GM19324 (cell line): ENCODE measurements around the gene AHRR.

Experiments
- ATAC-seq: cut with Tn5 transposase; IDR thresholded peaks from one replicate; pipeline ENCODE4 v1.9.1; 2021; ENCODE audit warnings: mild to moderate bottlenecking, moderate library complexity; ENCODE audit not compliant: unreplicated experiment, low FRiP score

Gene AHRR

GRCh38 chr5:435961-436640, 114.6 kb downstream of the AHRR start:
- ATAC-seq = no peak

GRCh38 chr5:436641-436975, 115.1 kb downstream of the AHRR start:
- ATAC-seq = no peak

- ATAC-seq = no peak
Observed at GRCh38 chr5:437281-437771, 115.8 kb downstream of the AHRR start.

GRCh38 chr5:438481-438981, 117.0 kb downstream of the AHRR start:
- ATAC-seq = no peak

GRCh38 chr5:439181-439580, 117.7 kb downstream of the AHRR start:
- ATAC-seq = no peak

- ATAC-seq = no peak
Observed at GRCh38 chr5:439636-440035, 118.1 kb downstream of the AHRR start.

- no peak for ATAC-seq
Observed at GRCh38 chr5:440401-441201, 119.1 kb downstream of the AHRR start.

- ATAC-seq = no peak
Observed at GRCh38 chr5:441996-442334, 120.5 kb downstream of the AHRR start.

- peak; percentile 83 for ATAC-seq
Observed at GRCh38 chr5:442335-443238, 121.1 kb downstream of the AHRR start, which contains the start of gene EXOC3. TSS of gene EXOC3 (plus strand) at chr5:443176. CDS start at chr5:446206, 3,030 bp downstream.

- peak; percentile 24 for ATAC-seq
Observed at GRCh38 chr5:443239-444151, 122.0 kb downstream of the AHRR start.

GRCh38 chr5:444226-444625, 122.7 kb downstream of the AHRR start:
- no peak for ATAC-seq

- ATAC-seq = no peak
Observed at GRCh38 chr5:445591-445990, 124.1 kb downstream of the AHRR start.

GRCh38 chr5:446066-446882, 124.8 kb downstream of the AHRR start:
- ATAC-seq = no peak

- ATAC-seq = no peak
Observed at GRCh38 chr5:446883-447263, 125.4 kb downstream of the AHRR start.

GRCh38 chr5:447501-447900, 126.0 kb downstream of the AHRR start:
- ATAC-seq = no peak

GRCh38 chr5:448061-448765, 126.7 kb downstream of the AHRR start:
- ATAC-seq = no peak

GRCh38 chr5:448766-449090, 127.2 kb downstream of the AHRR start:
- ATAC-seq = no peak

GRCh38 chr5:449151-449550, 127.6 kb downstream of the AHRR start:
- ATAC-seq = no peak
